GM12878 (cell line): Measurements from ENCODE around the gene INSC. TPM values are rescaled to one million over a fixed set of nuclear protein-coding genes. Genes with fewer than 3 reads are reported as not detected.

Experiments used
- BACH1 ChIP-seq: fragments of 450-650 bp; IDR thresholded peaks from 2 replicates; pipeline ENCODE4 v1.6.1; 2017; ENCODE audit warnings: mild to moderate bottlenecking, borderline replicate concordance
- BCL11A ChIP-seq: IDR thresholded peaks from 2 replicates; pipeline ENCODE4 v1.6.1; 2011; ENCODE audit warnings: low read depth, low read length
- CHD1 ChIP-seq: IDR thresholded peaks from 2 replicates; pipeline ENCODE4 v1.6.1; 2012; ENCODE audit warnings: low read depth, low read length, improper control_type of control experiment
- DPF2 ChIP-seq: fragments of 450-650 bp; IDR thresholded peaks from 2 replicates; pipeline ENCODE4 v1.6.1; 2017; ENCODE audit warnings: mild to moderate bottlenecking
- E2F4 ChIP-seq: IDR thresholded peaks from 2 replicates; pipeline ENCODE4 v1.6.1; 2012; ENCODE audit warnings: low read depth, low read length, improper control_type of control experiment
- NFYB ChIP-seq: IDR thresholded peaks from 2 replicates; pipeline ENCODE4 v1.6.1; 2011; ENCODE audit warnings: low read depth, mild to moderate bottlenecking, low read length, improper control_type of control experiment, moderate library complexity; ENCODE audit not compliant: insufficient read depth
- NR2C2 ChIP-seq: IDR thresholded peaks from 2 replicates; pipeline ENCODE4 v1.6.1; 2011; ENCODE audit warnings: borderline replicate concordance, low read depth; ENCODE audit not compliant: control insufficient read depth, insufficient read length
- RAD21 ChIP-seq: IDR thresholded peaks from 2 replicates; pipeline ENCODE4 v1.6.1; 2011; ENCODE audit warnings: mild to moderate bottlenecking, low read depth, low read length, moderate library complexity; ENCODE audit not compliant: insufficient read depth
- SMARCA5 ChIP-seq: fragments of 450-650 bp; IDR thresholded peaks from 2 replicates; pipeline ENCODE4 v1.6.1; 2017; ENCODE audit warnings: mild to moderate bottlenecking
- SREBF1 ChIP-seq: IDR thresholded peaks from 2 replicates; pipeline ENCODE4 v1.6.1; 2012; ENCODE audit warnings: mild to moderate bottlenecking, low read length
- SUPT20H ChIP-seq: IDR thresholded peaks from 2 replicates; pipeline ENCODE4 v1.6.1; 2011; ENCODE audit warnings: low read depth, mild to moderate bottlenecking, low read length, moderate library complexity, borderline replicate concordance; ENCODE audit not compliant: control insufficient read depth
- TARDBP ChIP-seq: IDR thresholded peaks from 2 replicates; pipeline ENCODE4 v1.6.1; 2016; ENCODE audit warnings: borderline replicate concordance
- TCF7 ChIP-seq: IDR thresholded peaks from 2 replicates; pipeline ENCODE4 v1.6.1; 2014; ENCODE audit warnings: antibody characterized with exemption, borderline replicate concordance
- WRNIP1 ChIP-seq: IDR thresholded peaks from 2 replicates; pipeline ENCODE4 v1.6.1; 2011; ENCODE audit warnings: low read depth, low read length, improper control_type of control experiment, borderline replicate concordance
- ZNF384 ChIP-seq: IDR thresholded peaks from 2 replicates; pipeline ENCODE4 v1.6.1; 2012; ENCODE audit warnings: low read depth, mild to moderate bottlenecking, low read length, improper control_type of control experiment, borderline replicate concordance
- polyA plus RNA-seq, 11 experiments: library from polyadenylated mRNA; depleted of rRNA in 4 of 11; unstranded in 6 of 11; stranded (reverse) in 5 of 11; fragments of >200 nt; fragmentation: Nextera tagmentation in 4 of 11; fragmentation: Illumina TruSeq in 1 of 11; extraction: Ambion mirVana in 4 of 11; extraction: Trizol in 1 of 11; gene quantifications; 1 replicate in 1 of 11; 2 replicates in 10 of 11; pipeline versions ENCODE4 v1.2.1 to v1.2.3, GENCODE V29; 2011 to 2016; ENCODE audit warnings: inconsistent platforms in 2 of 11, missing spikeins in 2 of 11, low read depth in 1 of 11
- total RNA-seq, 4 experiments: library from RNA; depleted of rRNA in 3 of 4; stranded (reverse); fragments of >200 nt in 3 of 4; fragmentation: Illumina TruSeq in 1 of 4; extraction: Trizol in 1 of 4; gene quantifications; 2 replicates each; pipeline versions ENCODE4 v1.2.1 to v1.2.3, GENCODE V29; 2013 to 2021
- TF ChIP-seq, protein P1 (sequence below): fragments of 450-650 bp; IDR thresholded peaks from 2 replicates; pipeline ENCODE4 v1.6.1; 2018; ENCODE audit warnings: borderline replicate concordance, mild to moderate bottlenecking; ENCODE audit not compliant: partially characterized antibody
- TF ChIP-seq, protein P2 (sequence below): fragments of 450-650 bp; IDR thresholded peaks from 2 replicates; pipeline ENCODE4 v1.6.1; 2018; ENCODE audit warnings: mild to moderate bottlenecking, low read depth, moderate library complexity; ENCODE audit not compliant: partially characterized antibody
- TF ChIP-seq, protein P3 (sequence below): fragments of 450-650 bp; IDR thresholded peaks from 2 replicates; pipeline ENCODE4 v1.6.1; 2016; ENCODE audit warnings: mild to moderate bottlenecking, moderate library complexity, borderline replicate concordance

Gene INSC
- total and polyA plus RNA-seq, 10 of the 15 experiments (the other 5 are each of a cell fraction or from before 2014, with no cell fraction given): 0.13 to 0.33 TPM; not detected in 8

- TF ChIP-seq SUPT20H (no peak), TCF7 (no peak), ZNF384 (no peak), RAD21 (no peak), SMARCA5 (no peak), TARDBP (no peak), BCL11A (0 out of 2 replicates have a peak, but pooled peaks have one; percentile 43), CHD1 (no peak), BACH1 (no peak), E2F4 (no peak), NFYB (no peak), NR2C2 (no peak), WRNIP1 (no peak), DPF2 (0 out of 2 replicates have a peak, but pooled peaks have one; percentile 20), SREBF1 (no peak)
- TF ChIP-seq, protein P1, sequence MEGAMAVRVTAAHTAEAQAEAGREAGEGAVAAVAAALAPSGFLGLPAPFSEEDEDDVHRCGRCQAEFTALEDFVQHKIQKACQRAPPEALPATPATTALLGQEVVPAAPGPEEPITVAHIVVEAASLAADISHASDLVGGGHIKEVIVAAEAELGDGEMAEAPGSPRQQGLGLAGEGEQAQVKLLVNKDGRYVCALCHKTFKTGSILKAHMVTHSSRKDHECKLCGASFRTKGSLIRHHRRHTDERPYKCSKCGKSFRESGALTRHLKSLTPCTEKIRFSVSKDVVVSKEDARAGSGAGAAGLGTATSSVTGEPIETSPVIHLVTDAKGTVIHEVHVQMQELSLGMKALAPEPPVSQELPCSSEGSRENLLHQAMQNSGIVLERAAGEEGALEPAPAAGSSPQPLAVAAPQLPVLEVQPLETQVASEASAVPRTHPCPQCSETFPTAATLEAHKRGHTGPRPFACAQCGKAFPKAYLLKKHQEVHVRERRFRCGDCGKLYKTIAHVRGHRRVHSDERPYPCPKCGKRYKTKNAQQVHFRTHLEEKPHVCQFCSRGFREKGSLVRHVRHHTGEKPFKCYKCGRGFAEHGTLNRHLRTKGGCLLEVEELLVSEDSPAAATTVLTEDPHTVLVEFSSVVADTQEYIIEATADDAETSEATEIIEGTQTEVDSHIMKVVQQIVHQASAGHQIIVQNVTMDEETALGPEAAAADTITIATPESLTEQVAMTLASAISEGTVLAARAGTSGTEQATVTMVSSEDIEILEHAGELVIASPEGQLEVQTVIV: no peak
- TF ChIP-seq, protein P2, sequence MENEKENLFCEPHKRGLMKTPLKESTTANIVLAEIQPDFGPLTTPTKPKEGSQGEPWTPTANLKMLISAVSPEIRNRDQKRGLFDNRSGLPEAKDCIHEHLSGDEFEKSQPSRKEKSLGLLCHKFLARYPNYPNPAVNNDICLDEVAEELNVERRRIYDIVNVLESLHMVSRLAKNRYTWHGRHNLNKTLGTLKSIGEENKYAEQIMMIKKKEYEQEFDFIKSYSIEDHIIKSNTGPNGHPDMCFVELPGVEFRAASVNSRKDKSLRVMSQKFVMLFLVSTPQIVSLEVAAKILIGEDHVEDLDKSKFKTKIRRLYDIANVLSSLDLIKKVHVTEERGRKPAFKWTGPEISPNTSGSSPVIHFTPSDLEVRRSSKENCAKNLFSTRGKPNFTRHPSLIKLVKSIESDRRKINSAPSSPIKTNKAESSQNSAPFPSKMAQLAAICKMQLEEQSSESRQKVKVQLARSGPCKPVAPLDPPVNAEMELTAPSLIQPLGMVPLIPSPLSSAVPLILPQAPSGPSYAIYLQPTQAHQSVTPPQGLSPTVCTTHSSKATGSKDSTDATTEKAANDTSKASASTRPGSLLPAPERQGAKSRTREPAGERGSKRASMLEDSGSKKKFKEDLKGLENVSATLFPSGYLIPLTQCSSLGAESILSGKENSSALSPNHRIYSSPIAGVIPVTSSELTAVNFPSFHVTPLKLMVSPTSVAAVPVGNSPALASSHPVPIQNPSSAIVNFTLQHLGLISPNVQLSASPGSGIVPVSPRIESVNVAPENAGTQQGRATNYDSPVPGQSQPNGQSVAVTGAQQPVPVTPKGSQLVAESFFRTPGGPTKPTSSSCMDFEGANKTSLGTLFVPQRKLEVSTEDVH: no peak
- TF ChIP-seq, protein P3, sequence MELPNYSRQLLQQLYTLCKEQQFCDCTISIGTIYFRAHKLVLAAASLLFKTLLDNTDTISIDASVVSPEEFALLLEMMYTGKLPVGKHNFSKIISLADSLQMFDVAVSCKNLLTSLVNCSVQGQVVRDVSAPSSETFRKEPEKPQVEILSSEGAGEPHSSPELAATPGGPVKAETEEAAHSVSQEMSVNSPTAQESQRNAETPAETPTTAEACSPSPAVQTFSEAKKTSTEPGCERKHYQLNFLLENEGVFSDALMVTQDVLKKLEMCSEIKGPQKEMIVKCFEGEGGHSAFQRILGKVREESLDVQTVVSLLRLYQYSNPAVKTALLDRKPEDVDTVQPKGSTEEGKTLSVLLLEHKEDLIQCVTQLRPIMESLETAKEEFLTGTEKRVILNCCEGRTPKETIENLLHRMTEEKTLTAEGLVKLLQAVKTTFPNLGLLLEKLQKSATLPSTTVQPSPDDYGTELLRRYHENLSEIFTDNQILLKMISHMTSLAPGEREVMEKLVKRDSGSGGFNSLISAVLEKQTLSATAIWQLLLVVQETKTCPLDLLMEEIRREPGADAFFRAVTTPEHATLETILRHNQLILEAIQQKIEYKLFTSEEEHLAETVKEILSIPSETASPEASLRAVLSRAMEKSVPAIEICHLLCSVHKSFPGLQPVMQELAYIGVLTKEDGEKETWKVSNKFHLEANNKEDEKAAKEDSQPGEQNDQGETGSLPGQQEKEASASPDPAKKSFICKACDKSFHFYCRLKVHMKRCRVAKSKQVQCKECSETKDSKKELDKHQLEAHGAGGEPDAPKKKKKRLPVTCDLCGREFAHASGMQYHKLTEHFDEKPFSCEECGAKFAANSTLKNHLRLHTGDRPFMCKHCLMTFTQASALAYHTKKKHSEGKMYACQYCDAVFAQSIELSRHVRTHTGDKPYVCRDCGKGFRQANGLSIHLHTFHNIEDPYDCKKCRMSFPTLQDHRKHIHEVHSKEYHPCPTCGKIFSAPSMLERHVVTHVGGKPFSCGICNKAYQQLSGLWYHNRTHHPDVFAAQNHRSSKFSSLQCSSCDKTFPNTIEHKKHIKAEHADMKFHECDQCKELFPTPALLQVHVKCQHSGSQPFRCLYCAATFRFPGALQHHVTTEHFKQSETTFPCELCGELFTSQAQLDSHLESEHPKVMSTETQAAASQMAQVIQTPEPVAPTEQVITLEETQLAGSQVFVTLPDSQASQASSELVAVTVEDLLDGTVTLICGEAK: no peak
Measured at GRCh38 chr11:15113381-15113780, 1.3 kb upstream of the INSC start (continued).
